Measurements from ENCODE around the gene RAX.

The RAX gene

DNA sequence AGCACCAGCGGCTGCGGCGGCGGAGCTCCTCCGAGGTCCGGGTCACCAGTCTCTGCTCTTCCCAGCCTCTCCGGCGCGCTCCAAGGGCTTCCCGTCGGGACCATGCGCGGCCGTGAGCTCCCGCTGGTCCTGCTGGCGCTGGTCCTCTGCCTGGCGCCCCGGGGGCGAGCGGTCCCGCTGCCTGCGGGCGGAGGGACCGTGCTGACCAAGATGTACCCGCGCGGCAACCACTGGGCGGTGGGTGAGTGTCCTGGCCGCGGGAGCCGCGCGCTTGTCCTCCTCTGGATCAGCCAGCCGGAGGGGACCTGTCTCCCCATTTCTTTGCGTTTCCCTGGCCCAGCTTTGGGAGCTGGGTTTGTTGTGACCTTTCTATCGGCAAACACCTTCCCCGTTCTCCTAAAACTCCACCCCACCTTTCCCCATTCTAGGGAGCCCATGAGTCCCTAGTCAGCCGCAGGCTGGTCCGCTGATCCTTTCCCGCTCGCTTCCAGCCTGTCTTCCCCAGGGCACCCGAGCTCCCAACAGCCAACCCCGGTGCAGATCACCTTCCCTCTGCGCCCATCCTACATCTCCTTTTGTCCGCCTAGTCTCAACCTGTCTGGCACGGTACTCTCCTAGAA, 53.0 kb downstream of the RAX start:
- H3K4me3 ChIP-seq (ENCODE audit: low read depth, low read length): no peak overlapping the region
- TF ChIP-seq, protein P1, sequence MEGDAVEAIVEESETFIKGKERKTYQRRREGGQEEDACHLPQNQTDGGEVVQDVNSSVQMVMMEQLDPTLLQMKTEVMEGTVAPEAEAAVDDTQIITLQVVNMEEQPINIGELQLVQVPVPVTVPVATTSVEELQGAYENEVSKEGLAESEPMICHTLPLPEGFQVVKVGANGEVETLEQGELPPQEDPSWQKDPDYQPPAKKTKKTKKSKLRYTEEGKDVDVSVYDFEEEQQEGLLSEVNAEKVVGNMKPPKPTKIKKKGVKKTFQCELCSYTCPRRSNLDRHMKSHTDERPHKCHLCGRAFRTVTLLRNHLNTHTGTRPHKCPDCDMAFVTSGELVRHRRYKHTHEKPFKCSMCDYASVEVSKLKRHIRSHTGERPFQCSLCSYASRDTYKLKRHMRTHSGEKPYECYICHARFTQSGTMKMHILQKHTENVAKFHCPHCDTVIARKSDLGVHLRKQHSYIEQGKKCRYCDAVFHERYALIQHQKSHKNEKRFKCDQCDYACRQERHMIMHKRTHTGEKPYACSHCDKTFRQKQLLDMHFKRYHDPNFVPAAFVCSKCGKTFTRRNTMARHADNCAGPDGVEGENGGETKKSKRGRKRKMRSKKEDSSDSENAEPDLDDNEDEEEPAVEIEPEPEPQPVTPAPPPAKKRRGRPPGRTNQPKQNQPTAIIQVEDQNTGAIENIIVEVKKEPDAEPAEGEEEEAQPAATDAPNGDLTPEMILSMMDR (IDR thresholded peaks at IDR 0.05; ENCODE audit: low read depth, low read length): no peak

DNA sequence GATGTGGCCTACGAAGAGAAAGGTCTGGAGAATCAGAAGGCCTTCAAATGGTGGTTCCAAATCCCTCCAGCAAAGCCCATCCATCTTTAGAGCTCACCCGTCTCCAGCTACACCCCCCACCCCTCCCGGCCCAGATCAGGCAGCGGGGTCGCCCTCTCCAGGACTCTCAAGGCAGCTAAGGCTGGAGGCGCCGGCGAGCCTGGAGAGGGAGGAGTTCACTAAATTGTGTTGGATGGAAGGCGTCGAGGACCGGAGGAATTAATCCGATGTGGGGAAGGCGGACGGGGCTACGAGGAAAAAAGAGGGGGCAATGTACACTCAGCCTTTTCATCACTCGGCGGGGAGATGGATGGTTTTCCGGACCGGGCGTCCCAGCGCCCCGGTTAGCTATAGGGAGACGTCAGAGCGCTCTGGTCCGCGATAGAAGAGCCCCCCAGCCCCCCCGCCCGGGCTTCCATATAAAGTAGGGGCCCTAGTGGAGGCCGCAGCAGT, 53.5 kb downstream of the RAX start, which contains the start of gene GRP:
GRP (plus strand) TSS at position 487 of the 492 bp plus-strand sequence. CDS start 108 bp downstream, outside the sequence.
- TF ChIP-seq, protein P1 (IDR thresholded peaks at IDR 0.05; ENCODE audit: low read depth, low read length): no peak
- H3K4me3 ChIP-seq (ENCODE audit: low read depth, low read length): no peak within 1 kb of the TSS

DNA sequence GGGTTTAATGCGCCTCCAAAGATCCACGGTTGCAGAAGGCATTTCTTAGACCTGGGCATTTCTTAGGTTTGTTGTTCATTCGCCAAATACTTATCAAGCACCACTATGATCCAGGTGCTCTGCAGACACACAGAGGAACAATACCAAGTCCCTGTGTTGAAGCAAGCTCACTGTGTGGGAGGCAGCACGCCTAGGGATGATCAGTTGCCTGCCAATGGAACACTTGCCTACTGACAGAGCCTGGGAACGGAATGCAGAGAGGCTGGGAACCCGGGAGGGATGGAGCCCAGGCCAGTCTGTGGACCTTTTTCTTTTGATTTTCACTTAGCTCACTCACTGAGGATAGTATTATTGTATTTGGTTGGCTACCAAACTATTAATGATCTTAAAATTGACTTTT, 55.2 kb downstream of the RAX start:
- no peak overlapping the region for H3K4me3 ChIP-seq (ENCODE audit: low read depth, low read length)
- TF ChIP-seq, protein P1 (IDR thresholded peaks at IDR 0.05; ENCODE audit: low read depth, low read length): no peak
